RCC 7860 (cell line): ENCODE data around the gene SMIM17.

Experiments
- DNase-seq: peaks from one replicate; pipeline ENCODE4 v3.0.0-alpha.2; 2015; ENCODE audit warnings: low spot score
- FAIRE-seq: peaks from 2 replicates; lab custom pipeline; 2012; peaks lifted over from hg19 to GRCh38; lab: Jason Lieb, UNC

Gene SMIM17

GRCh38 chr19:56642711-56643459 is at the start of gene SMIM17:
TSS of gene SMIM17 (plus strand) at chr19:56643159. CDS start at chr19:56645668, 2,509 bp downstream.
- DNase-seq (no peak), FAIRE-seq (no peak)

GRCh38 chr19:56594446-56594782 is 48.5 kb upstream of the SMIM17 start:
- FAIRE-seq: no peak

GRCh38 chr19:56594783-56595547 is 48.0 kb upstream of the SMIM17 start, which contains the start of gene ZNF71:
TSS of gene ZNF71 (plus strand) at chr19:56595302. CDS start at chr19:56601559, 6,257 bp downstream.
- peak; percentile 47 for DNase-seq
- no peak for FAIRE-seq

More at GRCh38 chr19:56594446-56594782, 48.5 kb upstream of the SMIM17 start:
- DNase-seq: no peak

- no peak for DNase-seq
- no peak for FAIRE-seq
Observed at GRCh38 chr19:56595548-56595899, 47.4 kb upstream of the SMIM17 start.

- DNase-seq: no peak
- FAIRE-seq: no peak
Observed at GRCh38 chr19:56596676-56597075, 46.3 kb upstream of the SMIM17 start.

GRCh38 chr19:56597696-56598095 is 45.3 kb upstream of the SMIM17 start:
- FAIRE-seq (no peak), DNase-seq (no peak)

GRCh38 chr19:56601375-56601774 is 41.6 kb upstream of the SMIM17 start:
- peak; percentile 31 for DNase-seq
- no peak for FAIRE-seq

GRCh38 chr19:56603829-56604228 is 39.1 kb upstream of the SMIM17 start:
- FAIRE-seq: no peak
- DNase-seq: no peak

- FAIRE-seq (no peak), DNase-seq (no peak)
Observed at GRCh38 chr19:56608274-56608964, 34.5 kb upstream of the SMIM17 start.

GRCh38 chr19:56611288-56611687 is 31.7 kb upstream of the SMIM17 start:
- FAIRE-seq: no peak
- no peak for DNase-seq

GRCh38 chr19:56612737-56613136 is 30.2 kb upstream of the SMIM17 start:
- DNase-seq (no peak), FAIRE-seq (no peak)

GRCh38 chr19:56613639-56614038 is 29.3 kb upstream of the SMIM17 start:
- no peak for FAIRE-seq
- DNase-seq: no peak

- FAIRE-seq (no peak), DNase-seq (no peak)
Observed at GRCh38 chr19:56617531-56617930, 25.4 kb upstream of the SMIM17 start.

GRCh38 chr19:56619121-56619520 is 23.8 kb upstream of the SMIM17 start:
- FAIRE-seq (no peak), DNase-seq (no peak)

GRCh38 chr19:56622374-56622773 is 20.6 kb upstream of the SMIM17 start:
- DNase-seq (no peak), FAIRE-seq (no peak)

- FAIRE-seq: no peak
- DNase-seq: no peak
Observed at GRCh38 chr19:56623006-56623405, 20.0 kb upstream of the SMIM17 start.

GRCh38 chr19:56625708-56626107 is 17.3 kb upstream of the SMIM17 start:
- DNase-seq: no peak
- no peak for FAIRE-seq

- FAIRE-seq (no peak), DNase-seq (no peak)
Observed at GRCh38 chr19:56633021-56633420, 9.9 kb upstream of the SMIM17 start.

- DNase-seq (no peak), FAIRE-seq (no peak)
Observed at GRCh38 chr19:56637976-56638555, 4.9 kb upstream of the SMIM17 start.

GRCh38 chr19:56639217-56639616 is 3.7 kb upstream of the SMIM17 start:
- no peak for FAIRE-seq
- no peak for DNase-seq

- FAIRE-seq (no peak), DNase-seq (no peak)
Observed at GRCh38 chr19:56643460-56643955, 549 bp downstream of the SMIM17 start.
